ENCODE results near the gene FSTL1. TPM values are rescaled to one million over a fixed set of nuclear protein-coding genes. Genes with fewer than 3 reads are reported as not detected.

FSTL1 gene
- total and polyA plus RNA-seq, 2 of the 8 experiments (the other 6 are each of a cell fraction or from before 2014, with no cell fraction given), result 158 to 516 TPM

DNA sequence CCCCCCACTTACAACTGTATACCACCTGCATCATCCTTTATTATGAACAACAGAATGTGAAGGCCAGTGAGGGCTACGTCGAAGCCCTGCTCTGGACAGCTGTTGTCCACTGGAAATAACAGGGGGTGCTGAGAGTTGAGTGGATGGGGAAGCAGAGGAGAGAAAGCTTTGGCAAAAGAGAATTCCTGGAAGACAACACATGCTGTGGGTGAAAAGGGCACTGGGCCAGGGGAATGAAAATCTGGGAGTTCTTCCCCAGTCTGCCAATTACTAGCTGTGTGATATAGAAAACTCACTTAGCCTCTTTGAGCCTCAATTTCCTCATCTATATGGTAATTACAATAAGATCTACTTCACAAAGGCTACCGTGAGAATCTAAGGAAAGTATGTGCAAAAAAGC, 40.7 kb downstream of the FSTL1 start (continued):
- no peak for TF ChIP-seq RBBP5 (IDR thresholded peaks at IDR 0.05; ENCODE audit: borderline replicate concordance, low read depth, low read length)
- no peak for TF ChIP-seq KDM5A (IDR thresholded peaks at IDR 0.05; ENCODE audit: low read length)
- no peak for TF ChIP-seq CHD2 (IDR thresholded peaks at IDR 0.05; ENCODE audit: low read length)
- no peak for TF ChIP-seq TBP (IDR thresholded peaks at IDR 0.05; ENCODE audit: low read depth, low read length)
- TF ChIP-seq FOSL1 (IDR thresholded peaks at IDR 0.05; ENCODE audit: insufficient read depth, low read depth, low read length), result no peak
